Epithelial cell of prostate (primary cell): Measurements from ENCODE around the gene CAMKMT.

Source experiments
- DNase-seq: peaks from one replicate; pipeline ENCODE4 v3.0.0-alpha.2; 2011; ENCODE audit warnings: low read depth, low spot score
- H3K27ac ChIP-seq: fragments of 450-650 bp; 2 replicates; pipeline ENCODE4 v1.5.1; 2017; ENCODE audit warnings: mild to moderate bottlenecking

The CAMKMT gene

GRCh38 chr2:44715671-44716081, 353.9 kb downstream of the CAMKMT start:
- no peak for DNase-seq

GRCh38 chr2:44716131-44716530, 354.4 kb downstream of the CAMKMT start:
- DNase-seq = no peak
- no peak overlapping the region for H3K27ac ChIP-seq

More at GRCh38 chr2:44715671-44716081, 353.9 kb downstream of the CAMKMT start:
- H3K27ac ChIP-seq = no peak overlapping the region

DNA sequence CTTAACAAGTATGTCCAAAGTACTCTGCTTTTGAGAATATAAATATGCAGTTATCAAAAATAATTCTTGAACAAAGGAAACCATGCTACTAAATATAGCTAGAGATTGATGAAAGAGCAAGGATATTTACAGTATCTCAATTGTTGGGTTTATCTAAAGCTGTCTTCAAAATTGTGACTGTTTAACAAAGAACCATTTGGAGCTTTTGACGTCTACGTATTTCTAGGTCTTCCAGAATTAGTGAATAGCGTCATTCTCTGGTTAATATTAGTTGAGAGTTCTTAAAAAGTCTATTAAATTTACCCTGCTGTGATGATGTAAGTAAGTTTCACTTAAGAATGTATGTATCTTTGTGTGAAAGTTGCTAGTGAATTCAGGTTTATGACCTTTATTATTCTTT, 356.7 kb downstream of the CAMKMT start:
- no peak for DNase-seq
- H3K27ac ChIP-seq = no peak overlapping the region

DNA sequence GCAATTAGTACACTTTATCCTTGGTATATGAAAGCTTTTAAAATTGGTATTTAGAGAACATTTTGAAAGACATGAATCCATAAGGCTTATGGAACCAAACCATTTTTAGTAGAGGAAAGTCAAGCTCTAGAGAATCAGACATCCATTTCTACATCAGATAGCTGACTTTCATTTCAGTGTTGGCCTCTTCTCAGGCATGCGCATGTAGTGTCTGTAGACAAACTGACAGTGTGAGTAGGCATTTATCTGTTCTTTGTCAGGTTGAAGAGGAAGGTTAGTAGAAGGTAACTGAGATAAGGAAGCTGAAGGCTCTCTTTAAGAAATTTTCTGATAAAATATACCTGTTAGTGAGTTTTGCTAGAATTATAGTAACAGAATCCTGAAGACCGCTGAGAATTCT, 357.8 kb downstream of the CAMKMT start:
- no peak for DNase-seq
- no peak overlapping the region for H3K27ac ChIP-seq

GRCh38 chr2:44722026-44722625, 360.4 kb downstream of the CAMKMT start:
- H3K27ac ChIP-seq = no peak overlapping the region
- no peak for DNase-seq

GRCh38 chr2:44723921-44724320, 362.2 kb downstream of the CAMKMT start:
- no peak for DNase-seq
- H3K27ac ChIP-seq = no peak overlapping the region

DNA sequence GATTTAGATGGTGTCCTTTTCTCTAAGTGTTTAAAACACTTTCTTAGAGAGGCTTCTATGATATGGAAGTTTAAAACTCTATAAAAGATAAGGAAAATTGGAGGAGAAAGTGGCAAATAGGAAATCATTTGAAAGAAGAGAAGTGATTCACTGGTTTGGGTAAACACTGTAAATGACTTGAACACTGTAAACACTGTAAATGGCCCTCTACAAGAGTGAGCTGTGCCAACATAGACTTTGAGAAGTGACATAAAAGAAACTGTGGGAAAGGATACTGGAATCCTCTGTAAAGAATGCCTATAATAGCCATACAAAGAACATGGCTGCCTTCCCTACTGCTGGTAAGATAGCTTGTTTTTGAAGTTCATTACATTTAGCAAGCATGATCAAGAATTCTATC, 368.8 kb downstream of the CAMKMT start:
- DNase-seq = no peak

DNA sequence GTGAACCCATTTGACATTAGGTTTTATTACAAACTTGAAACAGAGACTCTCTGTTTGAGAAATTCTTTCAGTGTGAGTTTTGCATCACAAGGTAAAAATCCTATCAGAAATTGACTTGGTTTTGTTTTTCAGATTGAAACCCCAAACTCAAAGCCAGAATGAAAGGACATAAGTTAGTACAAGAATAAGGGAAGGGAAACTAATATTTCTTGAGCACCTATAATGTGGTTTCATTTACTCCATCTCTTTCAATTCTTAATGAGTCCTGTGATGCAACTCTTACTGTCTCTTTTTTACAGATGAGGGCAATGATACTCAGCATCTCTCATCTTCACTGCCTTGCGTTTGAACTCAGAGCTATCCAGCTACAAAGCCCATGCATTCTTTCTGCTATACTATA, 369.8 kb downstream of the CAMKMT start:
- no peak overlapping the region for H3K27ac ChIP-seq
- DNase-seq = no peak

More for the DNA sequence above, 368.8 kb downstream of the CAMKMT start:
- no peak overlapping the region for H3K27ac ChIP-seq

GRCh38 chr2:44736270-44736942, 374.7 kb downstream of the CAMKMT start:
- no peak overlapping the region for H3K27ac ChIP-seq
- no peak for DNase-seq

DNA sequence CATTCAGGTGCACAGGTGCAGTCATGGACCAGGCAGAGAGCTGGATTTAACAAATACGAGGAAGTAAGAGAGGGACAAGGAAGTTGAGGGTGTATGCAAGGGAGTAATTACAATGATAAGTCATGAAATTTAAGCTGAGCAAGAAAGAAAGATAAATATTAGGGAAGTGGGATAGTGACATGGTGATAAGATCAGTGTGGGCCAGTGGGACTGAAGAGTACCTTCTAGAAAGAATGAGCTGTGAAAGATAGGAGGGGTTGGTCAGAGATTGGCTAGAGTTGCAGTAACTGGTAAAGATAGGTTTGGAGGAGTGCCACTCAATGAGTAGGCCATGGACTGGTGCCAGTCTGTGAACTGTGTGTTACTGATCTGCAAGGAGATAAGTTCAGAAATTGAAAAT, 378.9 kb downstream of the CAMKMT start:
- no peak overlapping the region for H3K27ac ChIP-seq
- DNase-seq = peak; percentile 18

DNA sequence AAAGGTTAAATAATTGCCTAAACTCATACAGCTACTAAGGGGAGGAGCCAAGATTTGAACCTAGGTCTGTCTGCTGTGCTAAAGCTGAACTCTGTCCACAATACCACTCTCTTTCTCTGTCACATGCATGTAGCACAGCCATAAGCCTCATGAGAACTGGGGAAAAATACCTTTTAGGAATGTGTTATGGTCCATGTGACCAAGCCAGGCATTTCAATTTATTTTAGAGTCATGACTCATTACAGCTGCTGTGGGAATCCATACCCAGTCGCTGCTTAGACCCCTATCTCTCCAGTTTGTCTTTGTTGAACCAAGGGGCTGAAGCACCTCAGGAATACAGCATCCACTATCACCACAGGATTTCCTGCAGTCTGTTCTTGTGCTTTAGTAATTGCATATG, 379.8 kb downstream of the CAMKMT start:
- no peak for DNase-seq

GRCh38 chr2:44742057-44742456, 380.3 kb downstream of the CAMKMT start:
- no peak overlapping the region for H3K27ac ChIP-seq
- DNase-seq = no peak

More for the DNA sequence above, 379.8 kb downstream of the CAMKMT start:
- H3K27ac ChIP-seq = no peak overlapping the region

DNA sequence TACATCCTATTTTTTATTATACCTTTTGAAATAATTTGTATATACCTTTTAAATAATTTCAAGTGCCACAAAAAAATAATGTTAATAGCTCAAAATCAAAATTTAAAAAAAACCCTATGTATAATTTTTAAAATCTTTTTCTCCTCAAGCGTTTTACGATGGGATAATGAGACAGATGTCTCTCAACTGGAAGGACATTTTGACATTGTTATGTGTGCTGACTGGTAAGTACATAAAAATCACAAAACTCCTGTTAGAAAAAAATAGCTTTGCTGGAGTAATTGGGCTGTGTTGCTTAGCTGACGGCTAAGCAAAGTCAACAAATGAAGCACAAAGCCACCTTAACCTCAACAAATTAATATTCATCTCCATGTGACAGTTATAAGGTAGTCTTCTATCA, 381.7 kb downstream of the CAMKMT start:
- DNase-seq = no peak
- no peak overlapping the region for H3K27ac ChIP-seq

GRCh38 chr2:44744961-44745892, 383.5 kb downstream of the CAMKMT start:
- DNase-seq = no peak
- H3K27ac ChIP-seq = no peak overlapping the region

DNA sequence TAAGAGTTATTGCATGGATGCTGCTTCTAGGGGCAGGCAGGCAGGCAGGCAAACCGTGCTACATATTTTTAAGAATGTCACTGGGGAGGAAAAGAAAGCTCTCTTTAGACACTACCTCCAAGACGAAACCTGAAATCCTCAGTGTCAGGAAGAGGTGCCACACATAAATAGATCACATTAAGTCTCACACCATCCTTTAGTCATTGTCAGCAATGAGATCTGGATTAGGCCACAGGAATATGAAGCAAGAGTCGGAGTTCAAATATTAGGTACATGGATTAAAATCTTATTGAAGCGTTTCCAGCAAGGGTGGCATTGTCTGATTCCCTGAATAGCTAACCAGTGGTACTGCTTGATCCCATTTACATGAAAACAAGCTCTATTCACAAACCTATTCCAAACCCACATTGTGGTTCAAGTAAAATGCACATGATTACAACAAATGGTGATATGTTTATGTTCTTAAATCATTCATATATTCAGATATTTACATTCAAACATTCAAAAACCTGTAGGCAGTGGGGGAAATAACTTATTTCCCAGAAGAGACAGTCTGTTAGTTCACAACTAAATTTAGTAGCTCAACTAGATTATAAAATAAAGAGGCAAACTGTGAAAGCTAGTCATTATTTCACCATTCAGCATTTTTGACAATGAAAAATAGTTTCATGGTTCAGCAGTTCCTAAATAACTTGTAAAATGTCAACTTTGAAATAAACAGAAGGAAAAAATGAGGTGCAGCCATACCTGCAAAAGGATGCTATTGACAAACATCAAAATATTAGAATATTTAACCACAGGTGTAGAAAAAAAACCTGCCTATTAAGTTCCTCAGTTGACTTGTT, 384.4 kb downstream of the CAMKMT start:
- no peak overlapping the region for H3K27ac ChIP-seq
- DNase-seq = no peak

DNA sequence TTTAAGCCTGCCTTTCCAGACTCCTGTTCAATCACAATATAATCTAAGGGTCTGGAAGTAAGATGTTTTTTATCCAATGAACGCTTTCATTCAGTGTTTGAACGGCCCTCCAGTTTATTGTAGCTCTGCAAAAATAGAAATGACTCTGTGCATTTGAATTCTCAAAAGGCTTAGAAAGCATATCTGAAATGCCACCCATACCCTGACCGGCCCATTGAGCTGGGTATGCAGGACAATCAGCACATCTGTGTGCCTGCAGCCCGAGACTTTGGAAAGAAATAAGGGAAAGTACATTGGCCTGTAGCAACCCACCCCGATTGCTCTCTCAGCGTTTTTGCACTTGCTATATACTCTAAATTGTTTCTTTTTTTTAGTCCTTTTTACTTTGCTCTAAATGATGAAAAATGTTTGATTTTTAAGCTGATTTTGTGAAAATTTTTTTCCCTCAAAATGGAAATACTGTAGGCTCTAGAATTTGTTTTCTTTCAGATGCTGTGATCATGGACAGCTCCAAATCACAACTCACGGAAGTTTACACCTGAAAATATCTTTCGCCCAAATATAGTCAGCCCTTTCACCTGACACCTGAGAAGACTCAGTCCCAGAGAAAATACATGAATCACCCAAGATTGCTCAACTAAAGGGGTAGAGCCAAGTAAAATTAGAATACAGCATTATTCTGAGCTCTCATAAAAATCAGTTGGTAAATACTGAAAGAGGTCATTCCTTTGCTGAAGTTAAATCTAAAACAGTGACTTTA, 385.3 kb downstream of the CAMKMT start:
- H3K27ac ChIP-seq = no peak overlapping the region
- DNase-seq = peak; percentile 12

GRCh38 chr2:44747794-44748193, 386.0 kb downstream of the CAMKMT start:
- DNase-seq = no peak
- no peak overlapping the region for H3K27ac ChIP-seq

- H3K27ac ChIP-seq = no peak overlapping the region
- no peak for DNase-seq
Measured at GRCh38 chr2:44751754-44752479, 390.2 kb downstream of the CAMKMT start.

- DNase-seq = no peak
- H3K27ac ChIP-seq = no peak overlapping the region
Measured at GRCh38 chr2:44752761-44753160, 391.0 kb downstream of the CAMKMT start.
